ENCODE results near the gene UBXN4. TPM values are rescaled to one million over a fixed set of nuclear protein-coding genes. Genes with fewer than 3 reads are reported as not detected.
"Not testable (repeated sequence)": the region's sequence is repeated elsewhere in the genome, so short reads cannot be mapped to it uniquely, and the experiment has no call there.

The UBXN4 gene
- total and polyA plus RNA-seq, 2 donors (not counting 3 experiments of a cell fraction or from before 2014, with no cell fraction given) = 40.8 to 108 TPM

DNA sequence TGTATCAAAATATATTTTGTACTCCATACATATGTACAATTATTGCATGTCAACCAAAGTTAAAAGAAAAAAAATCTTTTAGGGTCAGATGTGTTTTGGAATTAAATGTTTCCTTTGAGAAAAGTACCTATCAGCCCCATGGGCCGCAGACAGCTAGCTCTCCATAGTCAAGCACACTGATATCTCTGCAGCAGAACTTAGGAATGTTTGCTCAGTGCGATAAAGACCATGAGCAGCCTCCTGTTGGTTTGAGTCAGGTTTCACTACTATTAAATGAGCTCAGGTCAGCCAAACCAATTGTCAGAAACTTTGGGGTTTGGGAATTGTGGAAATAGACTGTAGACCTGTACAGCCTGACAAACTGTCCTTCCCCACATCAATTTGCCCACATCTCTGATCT is 61.6 kb downstream of the UBXN4 start:
- H3K9me1 ChIP-seq (replicated peaks; ENCODE audit: control insufficient read depth, extremely low read depth, insufficient read depth, low read length) = no peaks in the 10 kb centered on the region
- no peaks in the 10 kb centered on the region for H3K4me1 ChIP-seq (ENCODE audit: control insufficient read depth, extremely low read depth, insufficient read depth, low read length)
- H3K4me2 ChIP-seq (ENCODE audit: insufficient read depth, low read length) = no peak overlapping the region
- no peaks in the 10 kb centered on the region for H3K79me2 ChIP-seq (ENCODE audit: control insufficient read depth, insufficient read depth, low read length)
- FAIRE-seq = no peak
- TF ChIP-seq, protein P1, sequence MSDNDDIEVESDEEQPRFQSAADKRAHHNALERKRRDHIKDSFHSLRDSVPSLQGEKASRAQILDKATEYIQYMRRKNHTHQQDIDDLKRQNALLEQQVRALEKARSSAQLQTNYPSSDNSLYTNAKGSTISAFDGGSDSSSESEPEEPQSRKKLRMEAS (IDR thresholded peaks at IDR 0.05; ENCODE audit: insufficient read depth, insufficient read length) = no peak
- TF ChIP-seq, protein P2, sequence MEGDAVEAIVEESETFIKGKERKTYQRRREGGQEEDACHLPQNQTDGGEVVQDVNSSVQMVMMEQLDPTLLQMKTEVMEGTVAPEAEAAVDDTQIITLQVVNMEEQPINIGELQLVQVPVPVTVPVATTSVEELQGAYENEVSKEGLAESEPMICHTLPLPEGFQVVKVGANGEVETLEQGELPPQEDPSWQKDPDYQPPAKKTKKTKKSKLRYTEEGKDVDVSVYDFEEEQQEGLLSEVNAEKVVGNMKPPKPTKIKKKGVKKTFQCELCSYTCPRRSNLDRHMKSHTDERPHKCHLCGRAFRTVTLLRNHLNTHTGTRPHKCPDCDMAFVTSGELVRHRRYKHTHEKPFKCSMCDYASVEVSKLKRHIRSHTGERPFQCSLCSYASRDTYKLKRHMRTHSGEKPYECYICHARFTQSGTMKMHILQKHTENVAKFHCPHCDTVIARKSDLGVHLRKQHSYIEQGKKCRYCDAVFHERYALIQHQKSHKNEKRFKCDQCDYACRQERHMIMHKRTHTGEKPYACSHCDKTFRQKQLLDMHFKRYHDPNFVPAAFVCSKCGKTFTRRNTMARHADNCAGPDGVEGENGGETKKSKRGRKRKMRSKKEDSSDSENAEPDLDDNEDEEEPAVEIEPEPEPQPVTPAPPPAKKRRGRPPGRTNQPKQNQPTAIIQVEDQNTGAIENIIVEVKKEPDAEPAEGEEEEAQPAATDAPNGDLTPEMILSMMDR (IDR thresholded peaks at IDR 0.05; ENCODE audit: extremely low read depth in 1 of 2, insufficient read depth in 1 of 2, low read depth in 1 of 2, low read length in 2 of 2) = no peak
- TF ChIP-seq FOS (IDR thresholded peaks at IDR 0.05; ENCODE audit: borderline replicate concordance, insufficient read depth, low read length) (no peak), POLR2A (IDR thresholded peaks at IDR 0.05; ENCODE audit: low read depth, low read length) (no peak), JUN (IDR thresholded peaks at IDR 0.05; ENCODE audit: borderline replicate concordance, insufficient read depth, insufficient read length, low read depth) (no peak), POLR2AphosphoS5 (IDR thresholded peaks at IDR 0.05; ENCODE audit: insufficient read depth, low read depth, low read length) (no peak), GATA2 (IDR thresholded peaks at IDR 0.05; ENCODE audit: insufficient read depth, insufficient read length, low read depth, low read length) (no peak), EZH2 (IDR thresholded peaks at IDR 0.05; ENCODE audit: borderline replicate concordance, low read depth, low read length, severe bottlenecking) (no peak), MYC (IDR thresholded peaks at IDR 0.05; ENCODE audit: low read depth, low read length) (no peak)
- ChIA-PET CTCF (interaction anchor here (1.1 kb wide), 1 partner anchor 814 kb away, joined by 3 read pairs; no protein-coding TSS in a partner anchor), POLR2A (no interaction called here)
- no TSS peak for BruUV-seq (replicated peaks)
- dilution Hi-C loops (cut with MboI; ENCODE audit: extremely low pct_ligation_motif_present, low sequenced_read_pairs) = no loop called here
- H3K27me3 ChIP-seq (ENCODE audit: control insufficient read depth in 2 of 2, insufficient read depth in 2 of 2, low read length in 2 of 2) = peaks cover 0 to 2% of the 10 kb centered on the region in 2 experiments
- H3K4me3 ChIP-seq (replicated peaks in 1 of 3; ENCODE audit: insufficient read depth in 1 of 3, low read depth in 1 of 3, low read length in 3 of 3) = no peak overlapping the region
- no peaks in the 10 kb centered on the region for H3K36me3 ChIP-seq (ENCODE audit: control insufficient read depth in 2 of 2, extremely low read depth in 1 of 2, insufficient read depth in 2 of 2, low read length in 2 of 2)
- no peaks in the 10 kb centered on the region for H4K20me1 ChIP-seq (replicated peaks; ENCODE audit: control insufficient read depth, extremely low read depth, insufficient read depth, low read length)
- intact Hi-C loops (cut with micrococcal nuclease) = no loop called here
- DNase-seq (ENCODE audit: low read depth, low spot score) = no peak
- H3K27ac ChIP-seq (ENCODE audit: insufficient read depth, low read depth, low read length) = no peak overlapping the region
- H3K9me3 ChIP-seq (replicated peaks; ENCODE audit: control insufficient read depth, insufficient read depth, low read length) = no peaks in the 10 kb centered on the region
- H3K9ac ChIP-seq (replicated peaks; ENCODE audit: extremely low read depth, insufficient read depth, low read length) = no peak overlapping the region
- no peak overlapping the region for H2AFZ ChIP-seq (ENCODE audit: low read depth, low read length)

DNA sequence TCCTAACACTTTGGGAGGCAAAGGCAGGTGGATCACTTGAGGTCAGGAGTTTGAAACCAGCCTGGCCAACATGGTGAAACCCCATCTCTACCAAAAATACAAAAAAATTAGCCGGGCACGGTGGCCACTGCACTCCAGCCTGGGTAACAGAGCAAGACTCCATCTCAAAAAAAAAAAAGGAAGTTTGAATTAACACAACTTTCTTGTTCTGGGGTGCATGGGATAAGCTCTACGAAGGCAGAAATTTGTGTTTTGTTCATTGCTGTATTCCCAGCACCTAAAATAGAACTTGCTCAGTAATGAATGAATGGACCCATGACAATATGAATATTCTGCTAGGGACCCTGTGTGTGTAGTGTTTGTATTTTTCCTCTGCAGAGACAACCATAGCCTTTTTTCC is 66.2 kb downstream of the UBXN4 start:
- H4K20me1 ChIP-seq (replicated peaks; ENCODE audit: control insufficient read depth, extremely low read depth, insufficient read depth, low read length); H3K4me3 ChIP-seq (replicated peaks in 1 of 3; ENCODE audit: insufficient read depth in 1 of 3, low read depth in 1 of 3, low read length in 3 of 3); FAIRE-seq; intact Hi-C loops (cut with micrococcal nuclease); H3K36me3 ChIP-seq (ENCODE audit: control insufficient read depth in 2 of 2, extremely low read depth in 1 of 2, insufficient read depth in 2 of 2, low read length in 2 of 2); H3K4me1 ChIP-seq (ENCODE audit: control insufficient read depth, extremely low read depth, insufficient read depth, low read length); DNase-seq (ENCODE audit: low read depth, low spot score); H2AFZ ChIP-seq (ENCODE audit: low read depth, low read length); H3K27ac ChIP-seq (ENCODE audit: insufficient read depth, low read depth, low read length); dilution Hi-C loops (cut with MboI; ENCODE audit: extremely low pct_ligation_motif_present, low sequenced_read_pairs); H3K9me3 ChIP-seq (replicated peaks; ENCODE audit: control insufficient read depth, insufficient read depth, low read length); H3K27me3 ChIP-seq (ENCODE audit: control insufficient read depth in 2 of 2, insufficient read depth in 2 of 2, low read length in 2 of 2); H3K9ac ChIP-seq (replicated peaks; ENCODE audit: extremely low read depth, insufficient read depth, low read length); H3K4me2 ChIP-seq (ENCODE audit: insufficient read depth, low read length); BruUV-seq (replicated peaks); H3K9me1 ChIP-seq (replicated peaks; ENCODE audit: control insufficient read depth, extremely low read depth, insufficient read depth, low read length); H3K79me2 ChIP-seq (ENCODE audit: control insufficient read depth, insufficient read depth, low read length); POLR2A ChIA-PET: not testable (repeated sequence)
- CTCF ChIA-PET = interaction anchor here (2.7 kb wide), 1 partner anchor 10 kb away, joined by 21 read pairs; no protein-coding TSS in a partner anchor

All from endothelial cell of umbilical vein (primary cell).